ENCODE measurements around the gene PCDHGA5.
"Not testable (repeated sequence)": the region's sequence is repeated elsewhere in the genome, so short reads cannot be mapped to it uniquely, and the experiment has no call there.

PCDHGA5 gene

DNA sequence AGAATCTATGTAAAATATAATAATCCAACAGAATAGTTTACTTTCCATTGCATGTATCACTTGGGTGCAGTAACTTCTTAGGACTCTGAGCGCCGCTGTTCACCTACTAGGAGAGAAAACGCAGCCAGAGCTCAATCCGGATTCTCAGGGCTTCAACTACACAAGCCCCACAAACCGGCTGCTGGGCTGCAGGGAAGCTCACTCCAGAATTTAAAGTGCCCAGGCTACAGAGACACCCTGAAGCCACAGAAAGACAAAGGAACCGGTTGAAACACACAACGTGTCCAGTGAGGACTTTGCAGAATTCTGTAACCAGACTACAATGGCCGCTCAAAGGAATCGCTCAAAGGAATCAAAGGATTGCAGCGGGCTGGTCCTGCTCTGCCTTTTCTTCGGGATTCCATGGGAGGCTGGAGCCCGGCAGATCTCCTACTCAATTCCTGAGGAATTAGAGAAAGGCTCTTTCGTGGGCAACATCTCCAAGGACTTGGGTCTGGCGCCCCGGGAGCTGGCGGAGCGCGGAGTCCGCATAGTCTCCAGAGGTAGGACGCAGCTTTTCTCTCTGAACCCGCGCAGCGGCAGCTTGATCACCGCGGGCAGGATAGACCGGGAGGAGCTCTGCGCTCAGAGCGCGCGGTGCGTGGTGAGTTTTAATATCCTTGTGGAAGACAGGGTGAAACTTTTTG, 49.0 kb downstream of the PCDHGA5 start, which contains the start of gene PCDHGA10:
Gene PCDHGA10 (plus strand): TSS at position 134 of the 686 bp plus-strand sequence. CDS start 189 bp downstream, at position 323.
- peak in 1 of 2 donors; percentile 42 for DNase-seq (ENCODE audit: low read depth in 1 of 2, low spot score in 1 of 2)

DNA sequence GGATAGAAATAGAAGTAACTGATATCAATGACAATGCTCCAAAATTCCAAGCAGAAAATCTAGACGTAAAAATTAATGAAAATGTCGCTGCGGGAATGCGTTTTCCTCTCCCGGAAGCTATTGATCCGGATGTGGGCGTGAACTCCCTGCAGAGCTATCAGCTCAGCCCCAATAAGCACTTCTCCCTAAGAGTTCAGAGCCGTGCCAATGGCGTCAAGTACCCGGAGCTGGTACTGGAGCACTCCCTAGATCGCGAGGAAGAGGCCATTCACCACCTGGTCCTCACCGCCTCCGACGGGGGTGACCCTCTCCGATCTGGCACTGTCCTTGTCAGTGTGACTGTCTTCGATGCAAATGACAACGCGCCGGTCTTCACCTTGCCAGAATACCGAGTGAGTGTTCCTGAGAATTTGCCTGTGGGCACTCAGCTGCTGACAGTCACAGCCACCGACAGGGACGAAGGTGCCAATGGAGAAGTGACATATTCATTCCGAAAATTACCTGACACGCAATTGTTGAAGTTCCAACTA, 49.6 kb downstream of the PCDHGA5 start:
- no peak for DNase-seq (ENCODE audit: low read depth in 1 of 2, low spot score in 1 of 2)

DNA sequence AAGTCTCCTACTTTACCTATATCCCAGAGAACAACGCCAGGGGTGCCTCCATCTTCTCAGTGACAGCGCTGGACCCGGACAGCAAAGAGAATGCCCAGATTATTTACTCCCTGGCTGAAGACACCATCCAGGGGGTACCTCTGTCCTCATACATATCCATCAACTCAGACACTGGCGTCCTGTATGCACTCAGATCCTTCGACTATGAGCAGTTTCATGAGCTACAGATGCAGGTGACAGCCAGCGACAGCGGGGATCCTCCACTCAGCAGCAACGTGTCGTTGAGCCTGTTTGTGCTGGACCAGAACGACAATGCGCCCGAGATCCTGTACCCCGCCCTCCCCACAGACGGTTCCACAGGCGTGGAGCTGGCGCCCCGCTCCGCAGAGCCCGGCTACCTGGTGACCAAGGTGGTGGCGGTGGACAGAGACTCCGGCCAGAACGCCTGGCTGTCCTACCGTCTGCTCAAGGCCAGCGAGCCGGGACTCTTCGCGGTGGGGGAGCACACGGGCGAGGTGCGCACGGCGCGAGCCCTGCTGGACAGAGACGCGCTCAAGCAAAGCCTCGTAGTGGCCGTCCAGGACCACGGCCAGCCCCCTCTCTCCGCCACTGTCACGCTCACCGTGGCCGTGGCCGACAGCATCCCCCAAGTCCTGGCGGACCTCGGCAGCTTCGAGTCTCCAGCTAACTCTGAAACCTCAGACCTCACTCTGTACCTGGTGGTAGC, 50.7 kb downstream of the PCDHGA5 start:
- DNase-seq (ENCODE audit: low read depth in 1 of 2, low spot score in 1 of 2), result not testable (repeated sequence)

DNA sequence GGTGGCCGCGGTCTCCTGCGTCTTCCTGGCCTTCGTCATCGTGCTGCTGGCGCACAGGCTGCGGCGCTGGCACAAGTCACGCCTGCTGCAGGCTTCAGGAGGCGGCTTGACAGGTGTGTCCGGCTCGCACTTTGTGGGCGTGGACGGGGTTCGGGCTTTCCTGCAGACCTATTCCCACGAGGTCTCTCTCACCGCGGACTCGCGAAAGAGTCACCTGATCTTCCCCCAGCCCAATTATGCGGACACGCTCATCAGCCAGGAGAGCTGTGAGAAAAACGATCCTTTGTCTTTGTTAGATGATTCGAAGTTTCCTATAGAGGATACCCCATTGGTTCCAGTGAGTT, 51.3 kb downstream of the PCDHGA5 start:
- not testable (repeated sequence) for DNase-seq (ENCODE audit: low read depth in 1 of 2, low spot score in 1 of 2)
